Right atrium auricular region (tissue), 2 donors: Measurements from ENCODE around the gene AACS. TPM values are rescaled to one million over a fixed set of nuclear protein-coding genes. Genes with fewer than 3 reads are reported as not detected.

Experiments used
- DNase-seq: peaks from one replicate; pipeline ENCODE4 v3.0.0-alpha.2; 2019; ENCODE audit warnings: low spot score
- H3K27ac ChIP-seq, 2 donors: fragments of 200-600 bp; sonication (generic); 1 replicate in 1 of 2; 2 replicates in 1 of 2; pipeline ENCODE4 v1.5.1; 2016 to 2019
- H3K27me3 ChIP-seq, 2 donors: fragments of 200-600 bp; sonication (generic); one replicate each; pipeline versions ENCODE4 v1.5.1 to v1.6.0; 2017 to 2019
- H3K36me3 ChIP-seq: fragments of 200-600 bp; sonication (generic); one replicate; pipeline ENCODE4 v1.5.1; 2016
- H3K4me1 ChIP-seq, 2 donors: fragments of 200-600 bp; sonication (generic); one replicate each; pipeline versions ENCODE4 v1.5.1 to v1.6.0; 2017 to 2019
- H3K4me3 ChIP-seq, 2 donors: fragments of 200-600 bp; sonication (generic); 1 replicate in 1 of 2; 2 replicates in 1 of 2; pipeline ENCODE4 v1.5.1; 2017 to 2019; ENCODE audit warnings: mild to moderate bottlenecking in 1 of 2, moderate library complexity in 1 of 2
- H3K9me3 ChIP-seq, 2 donors: fragments of 200-600 bp; sonication (generic); one replicate each; pipeline ENCODE4 v1.5.1; 2019
- total RNA-seq, 2 donors: library from RNA; depleted of rRNA; stranded (reverse); fragments of >200 nt; gene quantifications; one replicate each; pipeline ENCODE4 v1.1.0, GENCODE V29; 2016
- TF ChIP-seq, protein P1 (sequence below), 2 donors: fragments of 200-600 bp; sonication (generic); IDR thresholded peaks; one replicate each; pipeline ENCODE4 v1.5.1; 2019; ENCODE audit warnings: antibody characterized with exemption in 2 of 2

The AACS gene
- total RNA-seq, 2 donors from 2014 or later, result 7.4 to 11.7 TPM

DNA sequence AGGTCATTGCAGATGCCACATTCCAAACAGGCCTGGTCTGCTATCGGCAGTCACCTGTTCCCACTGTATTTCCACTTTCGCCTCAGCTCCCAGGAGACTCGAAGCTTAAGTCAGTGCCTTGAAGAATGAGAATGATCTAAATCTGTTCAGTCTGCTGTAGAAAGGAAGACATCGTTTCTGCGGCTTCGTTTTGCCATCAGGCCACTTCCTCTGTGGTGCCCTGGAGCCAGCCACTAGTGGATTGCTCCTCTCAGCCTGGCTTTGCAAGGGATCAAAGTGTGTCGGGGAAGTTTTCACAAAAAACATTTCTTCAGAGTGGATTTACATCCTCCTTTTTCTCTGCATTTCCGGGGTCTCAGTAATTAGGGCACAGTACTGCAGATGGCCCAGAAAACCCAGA is 66.7 kb downstream of the AACS start:
- Histone ChIP-seq H3K9me3 (no peaks in the 10 kb centered on the region), H3K4me3 (no peak overlapping the region), H3K36me3 (no peaks in the 10 kb centered on the region), H3K27ac (no peak overlapping the region), H3K4me1 (peaks cover 0 to 13% of the 10 kb centered on the region in 2 donors), H3K27me3 (no peaks in the 10 kb centered on the region)
- no peak for DNase-seq
- TF ChIP-seq, protein P1, sequence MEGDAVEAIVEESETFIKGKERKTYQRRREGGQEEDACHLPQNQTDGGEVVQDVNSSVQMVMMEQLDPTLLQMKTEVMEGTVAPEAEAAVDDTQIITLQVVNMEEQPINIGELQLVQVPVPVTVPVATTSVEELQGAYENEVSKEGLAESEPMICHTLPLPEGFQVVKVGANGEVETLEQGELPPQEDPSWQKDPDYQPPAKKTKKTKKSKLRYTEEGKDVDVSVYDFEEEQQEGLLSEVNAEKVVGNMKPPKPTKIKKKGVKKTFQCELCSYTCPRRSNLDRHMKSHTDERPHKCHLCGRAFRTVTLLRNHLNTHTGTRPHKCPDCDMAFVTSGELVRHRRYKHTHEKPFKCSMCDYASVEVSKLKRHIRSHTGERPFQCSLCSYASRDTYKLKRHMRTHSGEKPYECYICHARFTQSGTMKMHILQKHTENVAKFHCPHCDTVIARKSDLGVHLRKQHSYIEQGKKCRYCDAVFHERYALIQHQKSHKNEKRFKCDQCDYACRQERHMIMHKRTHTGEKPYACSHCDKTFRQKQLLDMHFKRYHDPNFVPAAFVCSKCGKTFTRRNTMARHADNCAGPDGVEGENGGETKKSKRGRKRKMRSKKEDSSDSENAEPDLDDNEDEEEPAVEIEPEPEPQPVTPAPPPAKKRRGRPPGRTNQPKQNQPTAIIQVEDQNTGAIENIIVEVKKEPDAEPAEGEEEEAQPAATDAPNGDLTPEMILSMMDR (IDR thresholded peaks at IDR 0.05), result no peak

GRCh38 chr12:125132698-125133400 is 67.6 kb downstream of the AACS start:
- TF ChIP-seq, protein P1 (IDR thresholded peaks at IDR 0.05), result no peak
- Histone ChIP-seq H3K27ac (no peak overlapping the region), H3K4me1 (peaks cover 0 to 13% of the 10 kb centered on the region in 2 donors), H3K4me3 (no peak overlapping the region), H3K9me3 (no peaks in the 10 kb centered on the region), H3K36me3 (no peaks in the 10 kb centered on the region), H3K27me3 (no peaks in the 10 kb centered on the region)
- DNase-seq, result no peak

- H3K4me3 ChIP-seq, result no peak overlapping the region
- no peaks in the 10 kb centered on the region for H3K9me3 ChIP-seq
- TF ChIP-seq, protein P1 (IDR thresholded peaks at IDR 0.05), result no peak
- no peak overlapping the region for H3K27ac ChIP-seq
- DNase-seq, result no peak
- H3K27me3 ChIP-seq, result no peaks in the 10 kb centered on the region
- H3K4me1 ChIP-seq, result peaks cover 0 to 8% of the 10 kb centered on the region in 2 donors
- H3K36me3 ChIP-seq, result no peaks in the 10 kb centered on the region
Observed at GRCh38 chr12:125133616-125134015, 68.4 kb downstream of the AACS start.

DNA sequence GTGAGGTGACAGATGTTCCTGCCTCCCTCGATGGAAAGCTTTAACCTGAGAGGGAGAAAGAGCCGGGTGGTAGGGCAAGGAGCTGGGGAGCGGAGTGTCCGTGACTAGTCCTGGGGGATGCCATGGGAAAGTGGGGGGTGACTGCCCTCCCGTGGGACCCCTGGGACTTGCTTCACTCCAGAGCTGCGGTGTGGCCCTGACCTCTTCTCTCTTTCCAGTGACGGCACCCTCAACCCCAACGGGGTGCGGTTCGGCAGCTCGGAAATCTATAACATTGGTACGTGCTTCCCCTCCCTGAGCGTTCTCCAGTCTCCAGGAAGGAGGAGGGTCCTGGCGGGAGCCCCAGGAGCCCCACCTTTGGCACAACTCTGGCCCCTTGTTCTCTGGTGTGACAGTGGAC is 69.3 kb downstream of the AACS start:
- no peak for DNase-seq
- Histone ChIP-seq H3K27me3 (no peaks in the 10 kb centered on the region), H3K9me3 (no peaks in the 10 kb centered on the region), H3K27ac (no peak overlapping the region), H3K4me1 (no peaks in the 10 kb centered on the region), H3K36me3 (no peaks in the 10 kb centered on the region), H3K4me3 (no peak overlapping the region)
- TF ChIP-seq, protein P1 (IDR thresholded peaks at IDR 0.05), result no peak

- Histone ChIP-seq H3K4me1 (no peaks in the 10 kb centered on the region), H3K4me3 (no peak overlapping the region), H3K27ac (no peak overlapping the region), H3K27me3 (no peaks in the 10 kb centered on the region), H3K9me3 (no peaks in the 10 kb centered on the region), H3K36me3 (no peaks in the 10 kb centered on the region)
- TF ChIP-seq, protein P1 (IDR thresholded peaks at IDR 0.05), result no peak
- DNase-seq, result no peak
Observed at GRCh38 chr12:125135906-125136305, 70.7 kb downstream of the AACS start.

GRCh38 chr12:125136702-125137101 is 71.5 kb downstream of the AACS start:
- TF ChIP-seq, protein P1 (IDR thresholded peaks at IDR 0.05), result no peak
- no peak overlapping the region for H3K27ac ChIP-seq
- H3K27me3 ChIP-seq, result no peaks in the 10 kb centered on the region
- no peak for DNase-seq
- no peak overlapping the region for H3K4me3 ChIP-seq
- H3K4me1 ChIP-seq, result no peaks in the 10 kb centered on the region
- no peaks in the 10 kb centered on the region for H3K9me3 ChIP-seq
- H3K36me3 ChIP-seq, result no peaks in the 10 kb centered on the region
